Activated CD4-positive, alpha-beta T cell treated with anti-CD3 and anti-CD28 coated beads, Interleukin-2, amount 10 ng/mL, durations not matched to agents 24 days and 14 days (primary cell): Measurements from ENCODE around the gene IQCF5. TPM values are rescaled to one million over a fixed set of nuclear protein-coding genes. Genes with fewer than 3 reads are reported as not detected.
"Not testable (repeated sequence)": the region's sequence is repeated elsewhere in the genome, so short reads cannot be mapped to it uniquely, and the experiment has no call there.

Source experiments
- DNase-seq: peaks from one replicate; pipeline ENCODE4 v3.0.0; 2022
- H3K27ac Mint-ChIP-seq: one replicate; pipeline ENCODE4 v1.8.0; 2022; ENCODE audit warnings: mild to moderate bottlenecking, mixed read lengths
- H3K27me3 Mint-ChIP-seq: one replicate; pipeline ENCODE4 v1.8.0; 2022; ENCODE audit warnings: mixed read lengths
- H3K36me3 Mint-ChIP-seq: one replicate; pipeline ENCODE4 v1.8.0; 2022; ENCODE audit warnings: low read depth, mild to moderate bottlenecking, mixed read lengths
- H3K4me1 Mint-ChIP-seq: one replicate; pipeline ENCODE4 v1.8.0; 2021; ENCODE audit warnings: mixed read lengths
- H3K4me3 Mint-ChIP-seq: one replicate; pipeline ENCODE4 v1.8.0; 2022; ENCODE audit warnings: mild to moderate bottlenecking, moderate library complexity, mixed read lengths
- H3K9me3 Mint-ChIP-seq: one replicate; pipeline ENCODE4 v1.8.0; 2021; ENCODE audit warnings: mixed read lengths
- intact Hi-C: fragments of 100-400 bp; cut with micrococcal nuclease; formaldehyde crosslinking; loops from one replicate; pipeline ENCODE4 v1.15.1; 2023
- total RNA-seq: library from RNA; stranded (reverse); gene quantifications from 2 replicates; pipeline ENCODE4 v1.2.3, GENCODE V29; 2022

IQCF5 gene
- total RNA-seq: not detected in 2 replicates

DNA sequence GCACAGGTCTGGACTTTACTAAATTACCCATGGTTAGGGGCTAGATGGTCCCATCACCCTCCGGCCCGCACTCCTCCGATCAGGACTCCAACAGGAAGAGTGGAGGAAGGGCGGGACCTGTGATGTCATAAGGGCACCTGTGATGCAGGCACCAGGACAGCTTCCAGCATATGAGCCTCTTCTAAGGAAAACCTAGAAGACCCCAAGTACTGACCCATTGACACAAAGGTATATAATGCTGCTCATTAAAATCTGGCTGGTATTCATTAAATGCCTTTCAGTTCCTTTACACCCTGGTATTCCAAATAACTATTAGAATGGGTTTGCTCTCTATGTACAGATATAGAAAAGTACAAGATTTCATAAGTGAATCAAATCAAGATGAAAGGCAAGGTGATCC, at the start of gene IQCF5:
Gene IQCF5 (minus strand): TSS at position 101 of the 400 bp plus-strand sequence. CDS start 70 bp downstream, at position 31.
- Mint-ChIP-seq H3K9me3 (no peaks in the 10 kb centered on the region), H3K4me3 (no peak within 1 kb of the TSS), H3K27ac (no peak within 1 kb of the TSS), H3K4me1 (no peaks in the 10 kb centered on the region), H3K27me3 (peaks cover 8% of the 10 kb centered on the region), H3K36me3 (no peaks in the 10 kb centered on the region)
- DNase-seq: no peak
- intact Hi-C loops: no loop called here

DNA sequence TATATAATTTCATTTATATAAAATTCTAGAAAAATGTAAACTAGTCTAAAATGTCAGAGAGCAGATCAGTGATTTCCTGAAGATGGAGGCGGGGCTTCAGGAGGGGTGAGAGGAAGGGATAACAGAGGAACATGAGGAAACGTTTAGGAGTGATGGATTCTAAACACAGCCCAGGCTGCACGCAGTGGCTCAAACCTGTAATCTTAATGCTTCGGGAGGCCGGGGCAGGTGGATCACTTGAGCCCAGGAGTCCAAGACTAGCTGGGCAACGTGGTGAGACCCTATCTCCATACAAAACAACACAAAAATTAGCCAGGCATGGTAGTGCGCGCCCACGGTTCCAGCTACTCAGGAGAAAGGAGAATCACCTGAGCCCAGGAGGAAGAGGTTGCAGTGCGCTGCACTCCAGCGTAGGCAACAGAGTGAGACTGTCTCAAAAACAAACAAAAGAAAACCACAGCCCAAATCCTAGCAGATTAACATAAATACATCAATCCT, 45.7 kb upstream of the IQCF5 start:
- Mint-ChIP-seq H3K4me1 (no peaks in the 10 kb centered on the region), H3K4me3 (no peak overlapping the region), H3K27ac (no peak overlapping the region), H3K36me3 (no peaks in the 10 kb centered on the region), H3K9me3 (no peaks in the 10 kb centered on the region), H3K27me3 (peaks cover 15% of the 10 kb centered on the region)
- no peak for DNase-seq
- intact Hi-C loops: no loop called here

DNA sequence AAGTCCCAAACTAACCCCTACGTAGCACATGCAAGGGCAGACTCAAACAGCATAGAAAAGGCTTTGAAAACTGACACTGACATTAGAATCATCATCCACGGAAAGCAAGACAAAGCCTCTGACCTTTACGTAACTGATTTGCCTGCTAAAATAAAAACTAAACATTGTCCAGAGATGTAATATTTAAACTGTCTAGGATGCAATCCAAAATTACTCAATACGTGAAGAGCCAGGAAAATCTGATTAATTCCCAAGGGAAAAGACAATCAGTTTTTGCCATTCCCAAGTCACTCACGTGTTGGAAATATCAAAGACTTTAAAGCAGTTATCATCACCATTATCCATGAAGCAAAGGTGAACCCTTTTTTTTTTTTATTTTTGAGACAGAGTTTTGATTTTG, 41.0 kb upstream of the IQCF5 start:
- Mint-ChIP-seq H3K36me3 (no peaks in the 10 kb centered on the region), H3K9me3 (no peaks in the 10 kb centered on the region), H3K27me3 (peaks cover 14% of the 10 kb centered on the region), H3K4me3 (no peak overlapping the region), H3K4me1 (no peaks in the 10 kb centered on the region), H3K27ac (no peak overlapping the region)
- no peak for DNase-seq
- intact Hi-C loops: no loop called here

DNA sequence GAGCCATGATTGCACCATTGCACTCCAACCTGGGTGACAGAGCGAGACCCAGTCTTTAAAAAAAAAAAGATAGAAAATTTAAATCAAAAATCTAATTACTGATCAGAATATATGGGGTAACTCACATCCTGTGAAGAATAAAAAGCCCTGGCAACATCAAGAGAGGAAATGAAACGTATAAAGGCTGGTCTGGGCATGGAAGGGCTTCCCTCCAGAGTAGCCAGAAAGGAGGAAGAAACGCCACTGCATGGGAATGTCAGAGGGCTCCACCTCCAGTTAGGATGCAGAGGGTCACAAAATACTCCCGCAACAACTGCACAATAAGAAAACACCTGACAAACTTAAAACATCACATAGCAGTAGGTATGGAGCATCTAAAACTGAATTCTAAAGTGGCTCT, 32.6 kb upstream of the IQCF5 start:
- H3K36me3 Mint-ChIP-seq: no peaks in the 10 kb centered on the region
- H3K4me3 Mint-ChIP-seq: no peak overlapping the region
- intact Hi-C loops: no loop called here
- H3K27ac Mint-ChIP-seq: no peak overlapping the region
- no peak for DNase-seq
- H3K27me3 Mint-ChIP-seq: no peaks in the 10 kb centered on the region
- no peaks in the 10 kb centered on the region for H3K4me1 Mint-ChIP-seq
- H3K9me3 Mint-ChIP-seq: peaks cover 10% of the 10 kb centered on the region

DNA sequence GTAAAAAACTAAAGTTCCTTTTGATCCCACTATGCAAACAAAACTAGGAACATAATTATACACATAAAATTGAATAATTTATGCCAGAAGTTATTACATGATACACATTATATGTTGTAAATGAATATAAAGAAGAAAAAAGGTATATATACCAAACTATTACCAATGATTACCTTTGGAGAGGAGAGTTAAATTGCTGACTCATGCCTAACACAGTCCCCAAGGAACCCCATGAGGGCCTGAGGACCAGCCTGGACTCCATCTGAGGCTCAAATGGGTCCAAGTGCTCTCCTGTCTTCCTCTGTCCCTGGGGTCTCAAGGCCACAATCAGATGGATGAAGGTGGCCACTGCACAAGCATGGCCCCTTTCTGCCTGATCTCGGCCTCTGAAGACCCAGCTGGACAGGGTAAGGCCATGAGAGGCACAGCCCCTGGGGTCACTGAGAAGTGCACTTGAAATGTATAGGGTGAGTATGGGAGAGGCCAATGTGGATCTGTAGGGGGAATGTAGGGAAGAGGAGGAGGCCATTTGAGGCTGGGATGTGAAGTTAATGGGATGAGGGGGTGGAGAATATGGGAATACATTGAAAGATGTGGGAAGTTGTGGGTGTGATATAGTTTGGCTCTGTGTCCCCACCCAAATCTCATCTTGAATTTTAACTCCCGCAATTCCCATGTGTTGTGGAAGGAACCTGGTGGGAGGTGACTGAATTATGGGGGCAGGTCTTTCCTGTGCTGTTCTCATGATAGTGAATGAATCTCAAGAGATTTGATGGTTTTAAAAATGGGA, 28.8 kb upstream of the IQCF5 start:
- intact Hi-C loops: no loop called here

DNA sequence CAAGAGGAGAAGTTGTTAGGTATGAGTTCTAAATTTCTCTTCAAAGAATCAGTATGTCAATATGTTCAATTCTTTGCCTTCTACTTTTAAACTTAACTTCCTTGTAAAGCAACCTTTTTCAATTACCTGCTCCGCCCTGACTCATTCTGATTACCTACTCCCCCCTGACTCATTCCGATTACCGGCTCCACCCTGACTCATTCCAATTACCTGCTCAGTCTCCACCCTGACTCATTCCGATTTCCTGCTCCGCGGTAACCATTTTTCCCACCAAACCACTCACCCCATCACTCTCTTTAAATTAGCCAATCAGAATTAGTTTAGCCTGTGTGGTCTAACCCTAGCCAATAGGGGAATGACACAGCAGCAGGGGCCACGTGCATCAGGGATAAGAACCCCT, 27.0 kb upstream of the IQCF5 start:
- H3K9me3 Mint-ChIP-seq, DNase-seq, H3K27ac Mint-ChIP-seq, H3K36me3 Mint-ChIP-seq, H3K4me1 Mint-ChIP-seq, intact Hi-C loops, H3K4me3 Mint-ChIP-seq: not testable (repeated sequence)
- H3K27me3 Mint-ChIP-seq: peaks cover 21% of the 10 kb centered on the region

More for the DNA sequence above, 28.8 kb upstream of the IQCF5 start:
- Mint-ChIP-seq H3K27ac (no peak overlapping the region), H3K4me3 (no peak overlapping the region), H3K36me3 (no peaks in the 10 kb centered on the region), H3K4me1 (no peaks in the 10 kb centered on the region), H3K9me3 (peaks cover 10% of the 10 kb centered on the region), H3K27me3 (peaks cover 9% of the 10 kb centered on the region)
- DNase-seq: no peak

DNA sequence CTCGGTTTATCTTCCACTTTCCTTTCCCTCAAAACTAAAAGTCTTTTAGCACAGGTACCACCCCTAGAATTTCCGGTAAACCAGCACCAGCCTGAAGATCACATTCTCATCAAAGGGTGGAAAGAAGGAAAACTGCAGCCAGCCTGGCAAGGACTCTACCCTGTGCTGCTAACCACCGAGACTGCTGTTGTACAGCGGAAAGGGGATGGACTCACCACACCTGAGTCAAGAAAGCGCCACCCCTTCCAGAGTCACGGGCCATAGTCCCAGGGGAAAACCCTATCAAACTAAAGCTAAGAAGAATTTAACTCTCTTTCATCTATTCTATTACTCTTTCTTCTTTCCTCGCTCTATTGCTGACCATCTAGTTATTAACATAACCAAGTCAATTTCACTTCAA, 24.6 kb upstream of the IQCF5 start:
- H3K36me3 Mint-ChIP-seq, H3K9me3 Mint-ChIP-seq, DNase-seq, H3K4me3 Mint-ChIP-seq, H3K4me1 Mint-ChIP-seq, intact Hi-C loops, H3K27ac Mint-ChIP-seq: not testable (repeated sequence)
- H3K27me3 Mint-ChIP-seq: peaks cover 34% of the 10 kb centered on the region

DNA sequence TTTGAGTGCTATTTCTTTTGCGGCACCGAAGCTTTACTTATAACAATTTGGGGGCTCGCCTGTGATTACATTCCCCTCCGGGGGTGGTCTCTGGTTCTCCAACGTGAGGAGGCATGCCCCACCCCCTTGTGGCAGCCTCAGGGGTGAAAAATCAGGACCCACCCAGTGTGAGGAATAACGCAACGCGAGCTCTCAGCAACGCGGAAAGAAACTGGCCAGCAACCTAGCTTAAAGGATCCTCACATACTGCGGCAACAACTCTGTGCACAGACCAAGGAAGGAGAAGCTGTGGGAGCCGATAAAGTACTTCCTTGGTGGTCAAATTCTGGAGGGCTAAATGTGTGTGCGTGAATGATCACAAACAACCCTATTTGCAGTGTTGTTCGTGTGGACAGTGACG, 22.0 kb upstream of the IQCF5 start:
- no peaks in the 10 kb centered on the region for H3K9me3 Mint-ChIP-seq
- DNase-seq: no peak
- H3K36me3 Mint-ChIP-seq: no peaks in the 10 kb centered on the region
- H3K27ac Mint-ChIP-seq: no peak overlapping the region
- H3K27me3 Mint-ChIP-seq: peaks cover 34% of the 10 kb centered on the region
- H3K4me3 Mint-ChIP-seq: no peak overlapping the region
- H3K4me1 Mint-ChIP-seq: no peaks in the 10 kb centered on the region
- intact Hi-C loops: no loop called here

DNA sequence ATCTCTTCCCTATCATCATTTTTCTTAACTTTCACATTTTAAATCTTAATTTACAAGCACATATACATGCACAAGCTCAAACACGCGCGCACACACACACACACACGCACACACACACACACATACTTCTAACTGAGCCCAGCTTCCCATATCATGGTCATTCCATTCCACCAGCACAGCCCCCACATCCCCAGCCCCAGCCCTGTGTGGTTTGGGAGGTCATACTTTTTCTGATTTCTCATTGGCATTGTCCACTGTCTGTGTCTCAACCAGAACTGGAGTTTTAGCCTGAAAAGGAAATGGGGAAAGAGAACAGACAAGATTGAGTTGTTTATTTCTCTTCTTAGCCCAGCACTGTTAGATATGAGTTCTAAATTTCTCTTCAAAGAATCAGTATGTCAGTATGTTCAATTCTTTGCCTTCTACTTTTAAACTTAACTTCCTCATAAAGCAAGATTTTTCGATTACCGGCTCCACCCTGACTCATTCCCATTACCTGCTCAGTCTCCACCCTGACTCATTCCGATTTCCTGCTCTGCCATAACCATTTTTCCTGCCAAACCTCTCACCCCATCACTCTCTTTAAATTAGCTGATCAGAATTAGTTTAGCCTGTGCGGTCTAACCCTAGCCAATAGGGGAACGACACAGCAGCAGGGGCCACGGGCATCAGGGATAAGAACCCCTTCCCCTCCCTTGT, 21.4 kb upstream of the IQCF5 start:
- Mint-ChIP-seq H3K27ac (no peak overlapping the region), H3K4me3 (no peak overlapping the region), H3K9me3 (no peaks in the 10 kb centered on the region), H3K27me3 (peaks cover 34% of the 10 kb centered on the region), H3K36me3 (no peaks in the 10 kb centered on the region), H3K4me1 (peaks cover 3% of the 10 kb centered on the region)
- no peak for DNase-seq
- intact Hi-C loops: no loop called here

DNA sequence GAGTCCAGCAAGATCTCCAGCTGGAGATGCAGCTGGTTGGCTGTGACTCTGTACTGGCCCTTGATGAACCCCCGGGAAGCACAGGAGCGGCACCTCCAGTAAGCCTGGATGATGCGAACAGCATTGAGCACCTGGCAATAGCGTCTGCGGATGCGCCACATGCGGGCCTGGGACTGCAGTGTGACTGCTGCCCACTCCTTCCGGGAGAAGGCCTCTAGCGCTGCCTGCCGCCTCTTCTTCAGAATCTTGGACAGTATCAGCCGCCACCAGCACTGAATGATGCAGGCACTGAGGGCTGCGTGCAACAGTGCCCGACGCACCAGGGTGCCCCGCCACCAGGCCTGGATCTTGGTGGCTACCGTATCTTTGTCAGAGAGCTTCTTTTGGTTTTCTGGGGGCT, 19.5 kb upstream of the IQCF5 start:
- no peak overlapping the region for H3K4me3 Mint-ChIP-seq
- H3K9me3 Mint-ChIP-seq: no peaks in the 10 kb centered on the region
- no peak for DNase-seq
- intact Hi-C loops: no loop called here
- peaks cover 31% of the 10 kb centered on the region for H3K27me3 Mint-ChIP-seq
- no peaks in the 10 kb centered on the region for H3K36me3 Mint-ChIP-seq
- H3K4me1 Mint-ChIP-seq: peaks cover 7% of the 10 kb centered on the region
- H3K27ac Mint-ChIP-seq: no peak overlapping the region

DNA sequence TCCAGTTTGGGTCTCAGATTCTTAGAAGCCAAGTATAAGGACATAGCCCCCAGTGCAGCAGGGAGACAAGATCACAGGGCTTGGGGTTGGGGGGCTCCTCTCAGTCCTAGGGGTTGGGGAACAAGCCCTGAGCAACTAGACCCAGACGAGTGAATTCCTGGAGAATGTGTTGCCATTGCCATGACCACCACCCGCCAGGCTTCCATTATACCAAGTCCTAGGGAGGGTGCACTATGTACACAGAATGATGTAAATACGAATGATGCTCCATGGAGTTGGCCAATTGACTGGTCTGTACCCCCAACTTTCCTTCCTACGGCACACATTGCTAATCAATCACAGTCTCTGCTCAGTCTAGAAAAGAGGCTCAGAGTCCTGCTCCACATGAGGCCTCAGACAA, 19.0 kb upstream of the IQCF5 start:
- peaks cover 30% of the 10 kb centered on the region for H3K27me3 Mint-ChIP-seq
- H3K27ac Mint-ChIP-seq: no peak overlapping the region
- no peaks in the 10 kb centered on the region for H3K36me3 Mint-ChIP-seq
- peaks cover 7% of the 10 kb centered on the region for H3K4me1 Mint-ChIP-seq
- H3K4me3 Mint-ChIP-seq: no peak overlapping the region
- DNase-seq: no peak
- H3K9me3 Mint-ChIP-seq: no peaks in the 10 kb centered on the region
- intact Hi-C loops: no loop called here

DNA sequence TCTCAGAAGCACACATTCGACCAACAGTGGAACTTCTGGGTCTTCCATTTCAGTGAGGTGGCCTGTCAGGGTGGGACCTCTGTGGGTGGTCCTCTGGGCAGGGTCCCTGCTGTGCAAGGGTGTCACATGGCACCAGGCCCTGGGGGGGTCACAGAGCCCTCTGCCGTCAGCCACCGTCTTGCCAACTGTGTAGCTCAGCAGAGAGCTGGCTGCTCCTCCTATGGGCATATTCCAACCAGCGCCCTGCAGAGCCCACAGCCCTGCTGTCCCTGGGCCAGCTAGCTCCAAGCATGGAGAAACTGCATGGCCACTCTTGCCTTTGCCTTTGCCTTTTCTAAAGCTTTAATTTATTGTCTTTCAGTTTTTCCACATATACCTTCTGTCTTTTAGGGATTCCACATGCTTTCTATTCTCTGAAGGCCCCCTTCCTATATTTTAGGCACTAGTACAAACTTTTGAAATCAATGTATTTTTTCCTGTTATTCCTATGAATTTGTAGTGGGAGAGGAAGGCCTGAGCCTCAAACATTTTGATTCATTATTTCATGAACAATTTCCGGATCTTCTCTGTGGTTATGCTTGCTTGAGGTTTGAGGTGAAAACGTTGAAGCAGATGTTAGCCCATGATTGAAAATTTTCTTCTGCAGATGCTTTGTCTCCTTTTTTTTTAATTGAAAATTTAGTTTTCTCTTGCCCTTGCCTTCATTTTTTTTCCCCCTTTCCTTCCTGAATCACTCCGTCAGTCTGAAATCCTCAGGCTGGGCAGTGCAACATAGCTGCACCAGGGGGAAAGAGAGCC, 16.0 kb upstream of the IQCF5 start:
- intact Hi-C loops: no loop called here
- H3K27ac Mint-ChIP-seq: no peak overlapping the region

DNA sequence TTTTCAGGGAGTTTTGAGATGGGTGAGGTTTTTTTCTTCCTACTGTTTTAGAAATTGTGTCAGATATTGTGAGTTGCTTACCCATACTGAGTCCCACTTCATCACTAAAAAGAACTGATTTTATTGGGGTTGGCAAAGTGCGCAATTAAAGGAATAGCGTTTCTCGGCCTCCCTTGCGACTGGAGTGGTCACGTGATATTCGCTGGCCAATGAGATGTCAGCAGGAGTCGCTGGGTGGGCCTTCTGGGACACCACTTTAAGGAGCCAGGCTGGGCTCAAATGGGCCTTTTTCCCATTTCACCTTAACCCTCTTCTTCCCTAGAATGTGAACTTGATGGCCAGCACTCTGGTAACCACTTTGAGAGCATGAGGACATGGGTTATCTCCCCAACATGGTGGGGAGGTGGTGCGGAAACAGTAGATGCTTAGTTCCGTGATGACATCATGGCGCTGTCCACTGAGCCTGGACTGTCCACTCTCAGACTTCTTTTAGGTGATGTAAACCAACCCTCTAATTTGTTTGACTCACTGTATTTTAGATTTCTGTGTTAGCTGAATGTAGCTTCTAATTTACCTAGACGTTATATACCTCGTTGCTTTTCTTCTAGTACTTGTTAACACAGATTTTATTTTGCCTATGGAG, 13.2 kb upstream of the IQCF5 start:
- Mint-ChIP-seq H3K36me3 (no peaks in the 10 kb centered on the region), H3K4me3 (no peak overlapping the region), H3K4me1 (peaks cover 7% of the 10 kb centered on the region), H3K27ac (no peak overlapping the region), H3K9me3 (peaks cover 3% of the 10 kb centered on the region), H3K27me3 (peaks cover 19% of the 10 kb centered on the region)
- no peak for DNase-seq
- intact Hi-C loops: no loop called here

More for the DNA sequence above, 16.0 kb upstream of the IQCF5 start:
- no peaks in the 10 kb centered on the region for H3K9me3 Mint-ChIP-seq
- H3K27me3 Mint-ChIP-seq: peaks cover 13% of the 10 kb centered on the region
- H3K4me1 Mint-ChIP-seq: peaks cover 7% of the 10 kb centered on the region
- no peaks in the 10 kb centered on the region for H3K36me3 Mint-ChIP-seq
- no peak overlapping the region for H3K4me3 Mint-ChIP-seq
- no peak for DNase-seq
